Stimulated activated CD4-positive, alpha-beta T cell treated with anti-CD3 and anti-CD28 coated beads, Interleukin-1b, Interleukin-23, amount 100 ng/mL, for 4 hours (primary cell): ENCODE results near the gene CALY.

Source experiments
- DNase-seq, 2 donors: peaks; one replicate each; pipeline ENCODE4 v3.0.0-alpha.2; 2020; ENCODE audit warnings: low read depth in 2 of 2

CALY gene

DNA sequence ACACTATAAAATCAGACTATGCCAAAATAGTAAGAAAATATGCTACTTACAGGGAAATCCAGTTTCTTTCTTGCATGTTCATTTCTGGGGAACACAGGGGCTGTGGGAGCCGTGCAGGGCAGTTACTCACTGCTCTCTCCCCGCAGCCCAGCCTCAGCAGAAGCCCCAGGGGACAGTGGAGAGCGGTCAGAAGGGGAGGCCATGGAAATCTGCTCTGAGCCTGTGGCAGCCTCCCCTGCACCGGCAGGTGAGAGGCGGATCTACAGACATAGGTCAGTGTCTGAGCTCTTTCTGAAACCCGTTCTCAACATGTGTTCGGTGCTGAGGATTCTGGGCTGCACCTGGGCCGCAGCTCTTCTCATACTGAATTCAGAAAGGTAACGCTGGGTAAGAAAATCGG, 25.1 kb downstream of the CALY start:
- DNase-seq, result no peak

DNA sequence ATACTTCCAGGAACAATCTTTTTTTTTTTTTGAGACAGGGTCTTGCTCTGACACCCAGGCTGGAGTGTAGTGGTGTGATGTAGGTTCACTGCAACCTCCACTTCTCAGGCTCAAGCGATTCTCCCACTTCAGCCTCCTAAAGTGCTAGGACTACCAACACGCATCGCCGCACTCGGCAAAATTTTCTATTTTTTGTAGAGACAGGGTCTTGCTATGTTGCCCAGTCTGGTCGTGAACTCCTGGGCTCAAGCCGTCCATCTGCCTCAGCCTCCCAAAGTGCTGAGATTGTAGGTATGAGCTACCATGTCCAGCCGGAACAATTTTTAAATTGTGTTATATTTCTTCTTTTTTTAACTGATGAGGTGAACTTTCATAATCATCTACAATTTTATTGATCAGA, 25.9 kb downstream of the CALY start:
- DNase-seq, result no peak

DNA sequence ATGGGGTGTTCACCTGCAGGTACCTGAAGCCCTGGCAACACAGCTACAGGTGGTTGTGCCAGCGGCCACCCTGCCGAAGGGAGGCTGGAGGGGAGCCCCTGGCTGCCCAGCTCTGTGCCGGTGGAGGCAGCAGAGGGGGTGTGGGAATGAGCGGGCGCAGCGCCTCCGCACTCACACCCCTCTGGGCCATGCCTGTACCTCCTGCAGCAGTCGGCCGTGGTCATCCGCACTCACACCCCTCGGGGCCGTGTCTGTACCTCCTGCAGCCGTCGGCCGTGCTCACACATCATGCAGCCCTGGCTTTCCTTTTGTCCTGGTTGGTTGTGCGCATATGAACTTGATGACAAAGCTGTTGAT, 26.3 kb downstream of the CALY start:
- no peak for DNase-seq

DNA sequence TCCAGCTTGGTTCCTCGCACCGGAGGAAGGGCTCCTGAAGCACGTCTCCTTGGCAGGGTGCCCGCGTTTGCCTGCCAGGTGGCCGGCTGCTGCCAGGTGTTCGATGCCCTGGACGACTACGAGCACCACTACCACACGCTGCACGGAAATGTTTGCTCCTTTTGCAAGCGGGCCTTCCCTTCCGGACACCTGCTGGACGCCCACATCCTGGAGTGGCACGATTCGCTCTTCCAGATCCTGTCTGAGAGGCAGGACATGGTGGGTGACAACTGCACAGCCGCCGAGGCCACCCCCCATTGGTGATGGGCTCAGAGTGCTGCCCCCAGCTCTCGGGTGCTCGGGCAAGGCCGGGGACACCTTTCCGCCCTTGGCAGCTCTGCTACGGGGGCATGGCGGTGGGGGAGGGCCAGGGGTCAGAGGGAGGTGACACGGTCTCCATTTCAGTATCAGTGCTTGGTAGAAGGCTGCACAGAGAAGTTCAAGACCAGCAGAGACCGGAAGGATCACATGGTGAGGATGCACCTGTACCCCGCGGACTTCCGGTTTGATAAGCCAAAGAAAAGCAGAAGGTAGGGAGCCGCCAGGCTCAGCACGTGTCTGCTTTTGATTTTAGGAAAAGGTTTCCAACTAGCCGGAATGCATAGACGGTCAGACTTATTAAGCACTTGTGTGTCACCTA, 26.8 kb downstream of the CALY start:
- no peak for DNase-seq

DNA sequence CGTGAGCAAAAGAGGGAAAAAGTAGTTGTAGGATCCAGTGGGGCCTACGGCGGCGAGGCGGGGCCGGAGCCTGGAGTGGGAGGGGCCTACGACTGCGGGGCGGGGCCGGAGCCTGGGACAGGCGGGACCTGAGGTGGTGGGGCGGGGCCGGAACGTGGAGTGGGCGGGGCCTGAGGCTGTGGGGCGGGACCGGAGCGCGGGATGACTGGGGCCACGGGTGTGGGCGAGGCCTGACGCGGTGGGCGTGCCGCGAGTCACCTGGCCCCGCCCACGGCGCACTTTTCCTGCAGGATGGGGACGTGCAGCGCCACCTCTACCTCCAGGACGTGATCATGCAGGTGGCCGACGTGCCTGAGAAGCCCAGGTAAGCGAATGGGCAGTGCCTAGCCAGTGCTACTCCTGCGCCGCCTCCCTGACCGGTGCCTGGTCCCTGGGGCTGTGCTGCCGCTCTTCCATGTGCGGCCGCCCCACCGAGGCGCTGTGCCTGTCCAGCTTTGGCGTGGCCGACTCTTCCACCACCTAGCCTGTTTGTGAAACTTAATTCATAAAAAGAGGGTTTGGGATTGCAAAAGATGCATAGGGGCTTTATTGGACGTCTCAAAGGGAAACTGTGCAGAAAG, 27.5 kb downstream of the CALY start:
- DNase-seq, result peak; percentile 94 to 95

DNA sequence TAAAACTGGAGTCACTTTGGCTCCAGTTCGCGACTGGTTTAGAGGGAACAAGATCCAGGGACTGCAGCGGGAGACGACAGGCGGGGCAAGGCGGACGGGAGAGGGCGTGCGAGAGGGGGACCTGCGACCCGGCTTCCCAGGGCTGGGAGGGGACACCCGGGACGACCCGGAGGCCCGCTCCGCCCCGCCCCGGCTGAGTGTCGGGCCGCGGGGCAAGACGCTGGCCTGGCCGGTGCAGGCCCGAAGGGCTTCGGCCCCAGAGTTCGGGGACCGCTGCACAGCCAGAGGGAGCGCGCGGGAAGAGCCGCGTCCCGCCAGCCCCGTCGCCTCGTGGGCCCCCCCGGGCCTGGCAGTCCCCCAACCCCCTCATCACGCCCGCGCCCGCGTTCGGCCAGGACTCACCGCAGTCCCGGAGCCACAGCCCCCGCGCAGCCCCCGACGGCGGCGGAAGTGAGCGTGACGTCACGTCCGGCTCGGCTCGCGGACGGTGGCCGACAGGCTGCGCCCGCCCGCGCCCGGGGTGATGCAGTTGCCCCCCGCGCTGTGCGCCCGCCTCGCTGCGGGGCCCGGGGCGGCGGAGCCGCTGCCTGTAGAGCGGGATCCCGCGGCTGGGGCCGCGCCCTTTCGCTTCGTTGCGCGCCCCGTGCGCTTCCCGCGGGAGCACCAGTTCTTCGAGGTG, 28.1 kb downstream of the CALY start, which contains the start of the genes TUBGCP2 and ZNF511:
Gene TUBGCP2, minus strand, starts transcription at position 452 of the 679 bp plus-strand sequence. CDS start 5,931 bp downstream, outside the sequence.
Gene ZNF511, plus strand, starts transcription at position 494 of the 679 bp plus-strand sequence. Its CDS starts 30 bp downstream, at position 524.
- peak; percentile 85 to 87 for DNase-seq

DNA sequence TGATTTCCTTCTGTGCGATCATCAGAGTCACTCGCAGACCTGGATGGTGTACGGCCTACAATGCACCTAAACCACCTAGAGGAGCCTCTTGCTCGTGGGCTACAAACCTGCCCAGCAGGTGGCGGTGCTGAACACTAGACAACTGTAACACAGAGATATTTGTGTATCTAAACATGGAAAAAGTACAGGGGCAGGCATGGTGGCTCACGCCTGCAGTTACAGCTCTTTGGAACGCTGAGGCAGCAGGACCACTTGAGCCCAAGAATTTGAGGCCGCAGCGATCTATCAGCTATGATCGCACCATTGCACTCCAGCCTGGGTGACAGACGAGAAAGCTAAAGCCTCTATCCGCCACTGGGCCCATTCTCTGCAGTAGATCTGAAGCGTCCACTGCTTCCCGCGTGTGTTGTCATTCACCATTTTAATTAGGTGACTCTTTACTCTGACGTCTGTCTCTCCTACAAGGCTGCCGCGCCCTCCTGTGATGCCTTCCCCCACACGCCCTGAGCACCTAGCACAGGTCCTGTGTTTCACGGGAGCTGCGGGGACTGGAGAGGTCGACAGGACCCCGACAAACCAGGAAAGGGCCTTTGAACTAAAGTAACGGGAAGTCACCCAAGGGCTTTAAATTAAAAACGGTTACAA, 28.8 kb downstream of the CALY start:
- DNase-seq, result peak; percentile 80 to 81

DNA sequence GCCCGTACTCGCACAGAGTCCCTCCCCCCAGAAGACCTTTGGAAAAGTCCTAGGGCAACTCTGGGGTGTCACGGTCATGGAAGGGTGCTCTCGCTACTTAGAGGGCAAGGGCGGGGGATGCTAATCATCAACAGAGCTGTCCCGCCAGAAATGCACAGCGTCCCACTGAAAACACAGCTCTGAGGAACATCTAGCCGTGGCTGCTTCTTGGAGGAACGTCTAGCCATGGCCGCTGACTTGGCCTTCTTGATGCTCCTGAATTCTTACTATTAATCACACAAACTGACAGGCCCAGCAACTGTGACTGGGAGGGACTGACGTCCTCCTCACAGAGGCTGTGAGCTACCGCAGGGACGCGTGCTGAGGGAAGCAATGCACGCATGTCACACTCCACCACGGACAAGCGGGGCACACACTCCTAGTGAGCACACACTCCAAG, 29.7 kb downstream of the CALY start:
- no peak for DNase-seq

DNA sequence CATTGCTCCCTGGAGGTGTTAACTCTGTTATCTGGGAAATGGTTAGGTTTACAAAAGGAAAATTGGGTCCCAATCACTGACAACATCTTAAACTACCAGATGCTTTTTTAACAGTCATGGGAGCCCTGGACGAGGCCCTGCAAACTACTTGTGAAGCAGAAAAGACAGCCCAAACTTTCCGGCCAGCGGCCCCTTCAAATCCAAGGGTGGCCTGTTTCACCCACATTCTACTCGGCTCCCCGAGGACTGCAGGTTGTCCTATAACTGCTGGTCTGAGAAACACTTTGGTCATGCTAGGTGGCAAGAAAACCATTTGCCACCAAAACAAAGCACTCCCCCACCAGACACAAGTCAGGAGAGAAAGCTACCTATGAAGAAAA, 30.6 kb downstream of the CALY start:
- DNase-seq, result no peak

DNA sequence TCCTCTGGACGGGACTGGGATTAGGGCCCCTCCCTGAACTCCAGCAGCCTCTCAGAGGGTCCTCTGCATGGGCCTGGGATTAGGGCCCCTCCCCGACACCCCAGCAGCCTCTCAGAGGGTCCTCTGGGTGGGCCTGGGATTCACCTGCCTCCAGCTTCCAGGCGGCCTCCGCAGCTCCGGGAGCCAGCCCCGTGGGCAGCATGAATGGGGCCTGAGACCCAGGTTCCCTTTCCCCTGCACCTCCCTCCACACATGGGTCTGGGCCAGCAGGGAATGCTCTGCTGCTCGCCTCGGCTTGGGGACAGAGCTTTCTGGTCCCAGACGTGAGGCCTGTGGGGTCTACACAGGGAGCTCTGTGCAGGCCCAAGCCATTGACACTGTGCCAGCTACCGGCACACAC, 33.5 kb downstream of the CALY start:
- no peak for DNase-seq

DNA sequence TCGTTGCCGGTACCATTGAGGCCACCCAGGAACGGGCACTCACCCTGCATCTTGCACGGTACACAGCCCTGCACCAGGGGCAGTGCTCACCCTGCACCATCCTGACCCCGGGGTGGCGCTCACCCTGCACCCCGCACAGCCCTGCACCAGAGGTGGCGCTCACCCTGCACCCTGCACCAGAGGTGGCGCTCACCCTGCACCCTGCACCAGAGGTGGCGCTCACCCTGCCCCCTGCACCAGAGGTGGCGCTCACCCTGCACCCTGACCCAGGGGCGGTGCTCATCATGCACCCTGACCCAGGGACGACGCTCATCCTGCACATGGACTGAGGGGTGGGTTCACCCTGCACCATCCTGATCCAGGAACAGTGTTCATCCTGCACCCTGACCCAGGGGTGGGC, 34.5 kb downstream of the CALY start:
- no peak for DNase-seq

DNA sequence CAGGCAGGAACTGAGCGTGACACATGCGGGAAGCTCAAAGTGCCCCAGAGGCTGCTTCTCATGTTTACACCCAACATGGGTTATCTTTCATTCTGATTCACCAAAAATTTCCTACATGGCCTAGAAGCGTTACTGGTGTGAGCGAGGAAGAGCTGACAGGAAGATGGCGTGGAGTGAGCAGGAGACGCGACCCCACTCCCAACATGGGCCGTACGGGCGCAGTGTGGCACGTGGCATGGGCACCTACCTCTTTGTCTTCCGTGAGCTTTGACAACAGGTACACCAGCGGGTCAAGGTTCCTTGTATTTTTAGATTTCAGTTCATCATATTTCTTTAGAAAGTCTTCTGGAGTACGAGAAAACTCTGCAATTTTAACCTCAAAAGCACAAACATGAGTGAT, 37.0 kb downstream of the CALY start:
- DNase-seq, result no peak

DNA sequence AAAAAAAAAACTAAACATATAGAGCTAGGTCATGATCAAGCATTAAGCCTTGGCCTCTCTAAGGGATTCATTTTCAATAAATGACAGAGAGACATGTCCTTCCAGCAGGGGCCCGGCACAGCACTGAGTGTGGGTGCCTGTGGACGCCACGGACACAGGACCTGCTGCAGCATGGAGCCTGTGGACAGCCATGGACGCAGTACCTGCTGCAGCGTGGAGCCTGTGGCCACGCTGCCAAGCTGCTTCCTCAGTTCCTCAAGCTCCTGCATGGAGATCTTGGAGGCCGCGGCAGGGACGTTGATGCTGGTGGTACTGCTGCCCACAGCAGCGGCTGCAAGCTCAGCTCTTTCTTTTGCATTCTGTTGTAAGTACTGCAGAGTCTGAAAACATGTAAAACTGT, 37.5 kb downstream of the CALY start:
- no peak for DNase-seq

DNA sequence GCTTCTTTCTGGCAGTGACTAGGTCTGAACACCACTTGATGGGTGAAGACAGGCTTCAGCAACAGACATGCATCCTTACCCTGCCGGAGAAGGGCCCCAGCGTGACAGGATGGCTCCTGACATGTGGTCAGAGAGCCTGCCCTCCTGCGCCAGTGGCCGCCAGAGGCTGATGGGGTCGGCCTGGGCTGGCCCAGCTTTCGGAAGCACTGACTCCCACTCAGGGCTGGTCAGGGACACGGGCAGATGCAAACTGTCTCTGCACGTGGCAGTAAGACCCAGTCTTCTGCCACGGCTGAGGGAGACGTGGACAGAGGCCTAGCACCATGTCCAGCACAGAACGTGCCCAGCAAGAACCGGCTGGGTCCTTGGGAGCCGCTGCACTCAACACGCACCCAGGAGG, 38.2 kb downstream of the CALY start:
- no peak for DNase-seq

DNA sequence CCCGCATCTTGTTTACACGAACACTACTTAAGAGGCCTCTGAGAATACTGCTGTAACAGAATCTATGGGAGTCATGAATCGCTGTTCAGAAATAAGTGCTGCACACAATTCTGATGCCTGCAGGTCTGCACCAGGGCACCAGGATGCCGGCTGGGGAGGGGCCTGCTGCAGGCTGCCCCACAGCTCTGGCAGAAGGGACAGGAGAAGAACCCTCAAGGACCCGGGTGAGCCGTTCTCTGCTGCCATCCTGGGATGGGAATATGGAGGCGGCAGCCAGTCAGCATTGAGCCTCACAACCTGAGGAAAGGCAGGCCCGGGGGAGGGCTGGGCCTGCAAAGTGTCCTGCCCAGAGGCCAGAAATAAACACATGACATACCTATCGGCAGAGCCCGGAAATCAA, 39.2 kb downstream of the CALY start:
- DNase-seq, result no peak

DNA sequence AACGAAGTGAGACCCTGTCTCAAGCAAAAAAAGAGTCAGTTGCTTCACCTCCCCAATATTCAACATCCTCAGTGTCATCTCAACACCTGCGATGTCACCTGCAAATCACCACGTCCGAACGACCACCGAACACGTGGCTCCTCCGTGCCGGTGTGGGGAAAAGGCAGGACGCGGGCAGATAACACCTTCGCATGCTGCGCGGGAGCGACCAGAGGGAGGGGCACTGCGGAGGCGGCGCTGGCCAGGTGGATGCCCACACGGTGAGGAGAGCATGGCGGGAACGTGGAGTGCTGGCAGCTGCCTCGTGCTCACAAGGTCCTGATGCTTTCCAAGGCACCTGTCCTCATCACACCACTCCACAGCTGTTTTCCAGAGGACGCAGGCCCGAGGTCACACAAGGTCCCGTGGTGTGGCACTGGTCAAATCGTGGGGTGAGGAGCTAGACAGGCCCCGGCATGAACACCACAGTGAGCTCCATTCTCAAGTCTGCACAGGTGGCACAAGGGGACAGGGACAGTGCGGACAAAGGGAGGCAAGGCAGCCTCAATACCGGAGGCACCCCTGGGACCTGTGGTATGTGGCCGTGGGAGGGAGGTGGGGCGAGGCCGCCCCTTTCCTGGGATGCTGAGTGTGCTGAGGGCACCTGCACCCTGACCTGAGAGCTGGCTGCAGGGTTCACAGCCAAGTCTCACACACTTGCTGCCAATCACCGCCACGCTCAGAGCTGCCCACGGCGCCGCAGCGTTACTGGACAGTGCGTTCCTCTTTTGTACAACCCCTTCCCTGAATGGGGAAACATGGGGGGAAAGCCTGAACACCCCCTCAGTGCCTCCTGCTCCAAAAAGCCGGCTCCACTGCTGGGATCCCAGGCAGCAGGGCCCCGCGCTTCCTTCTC, 41.0 kb downstream of the CALY start:
- no peak for DNase-seq

DNA sequence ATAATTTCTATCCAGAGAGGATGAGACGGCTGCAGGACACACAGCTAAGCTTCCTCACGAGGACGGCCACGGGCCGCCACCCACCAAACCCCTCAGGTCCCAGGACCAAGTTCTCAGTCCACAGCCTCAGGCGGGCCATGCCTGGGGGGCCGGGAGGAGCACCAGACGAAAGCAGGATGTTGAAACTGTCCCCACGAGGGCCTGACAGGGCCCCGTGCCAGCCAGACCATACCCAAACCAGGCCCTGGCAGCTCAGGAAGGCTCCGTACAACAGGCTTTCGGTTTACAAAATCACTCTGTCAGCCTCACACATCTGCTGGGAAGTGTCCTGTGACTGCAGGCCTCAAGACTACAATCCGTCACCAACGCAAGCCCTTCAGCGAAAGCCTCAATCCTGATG, 42.5 kb downstream of the CALY start:
- no peak for DNase-seq

DNA sequence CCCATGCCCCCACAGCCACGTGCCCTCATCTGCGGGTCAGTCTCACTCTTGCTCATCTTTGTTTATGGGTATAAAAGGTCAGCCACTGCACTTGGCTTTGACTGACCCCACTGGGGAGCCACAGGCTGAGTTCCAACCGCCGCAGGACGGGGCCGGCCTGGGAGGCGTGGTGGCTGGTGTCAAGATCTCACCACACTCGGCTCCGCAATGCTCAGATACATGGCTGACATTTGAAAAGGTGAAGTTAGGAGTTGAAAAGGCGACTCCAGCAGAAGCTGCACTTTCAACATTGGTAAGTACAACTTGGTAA, 42.9 kb downstream of the CALY start:
- no peak for DNase-seq

DNA sequence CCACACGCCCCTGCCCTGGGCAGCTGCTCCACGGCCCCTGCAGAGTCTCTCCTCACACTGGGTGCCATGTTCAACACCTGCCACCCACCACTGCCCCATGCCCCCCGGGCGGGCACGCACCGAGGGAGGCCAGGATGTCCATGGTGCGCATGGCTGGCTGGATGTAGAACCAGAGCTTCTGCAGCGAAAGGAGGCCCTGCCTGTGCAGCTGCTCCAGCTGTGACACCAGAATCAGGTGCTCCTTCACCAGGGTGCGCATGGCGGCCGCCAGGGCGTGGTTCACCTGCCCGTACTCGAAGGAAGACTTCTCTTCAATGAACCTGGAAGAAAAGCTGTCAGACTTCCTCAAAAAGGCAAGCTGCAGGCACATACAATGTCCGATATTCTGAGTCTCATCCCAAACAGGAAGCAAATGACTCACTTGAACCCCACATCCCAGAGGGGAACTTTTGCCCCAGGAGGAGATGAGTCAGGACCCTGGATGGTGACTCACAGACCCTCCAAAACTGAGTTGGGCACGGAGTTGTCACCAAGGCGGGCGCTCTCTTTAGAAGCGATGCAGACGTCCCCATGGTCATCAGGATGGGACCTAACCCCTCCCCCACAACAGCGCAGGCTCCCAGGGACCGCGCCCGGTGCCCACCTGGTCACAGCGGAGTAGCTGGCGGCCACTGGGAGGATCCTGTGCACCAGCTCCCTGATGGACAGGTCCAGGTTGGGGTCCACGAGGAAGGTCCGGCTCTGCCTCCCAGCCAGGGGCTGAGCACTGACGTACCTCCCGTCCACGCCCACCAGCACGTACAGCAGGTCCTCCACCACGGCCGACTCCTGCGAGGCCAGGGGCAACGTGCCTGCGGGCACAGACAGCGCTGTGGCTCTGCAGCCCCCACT, 43.5 kb downstream of the CALY start:
- DNase-seq, result no peak

DNA sequence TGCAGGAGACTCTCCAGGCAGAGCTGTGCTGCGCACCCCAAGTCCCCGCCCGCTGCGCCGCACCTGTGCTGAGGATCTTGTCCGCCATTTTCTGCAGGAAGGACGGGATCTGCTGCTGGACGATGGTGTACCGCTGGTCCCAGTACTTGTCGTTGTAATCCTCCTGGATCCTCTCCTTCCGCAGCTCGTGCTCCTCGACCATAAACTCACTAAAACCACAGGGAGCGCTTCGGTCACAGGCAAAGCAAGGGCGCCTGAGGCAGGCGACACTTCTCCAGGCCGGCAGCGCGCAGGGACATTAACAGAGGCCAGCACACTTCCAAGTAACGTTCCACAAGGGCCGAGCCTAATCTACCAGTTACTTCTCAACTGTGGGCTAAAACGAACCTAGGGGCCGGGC, 46.9 kb downstream of the CALY start:
- no peak for DNase-seq
